GM20431 (cell line): Measurements from ENCODE around the gene CHST12.

Experiments used
- in situ Hi-C: fragments of 300-500 bp; cut with MseI, MboI; formaldehyde crosslinking; loops from one replicate; pipeline ENCODE4 v1.15.0; 2020; ENCODE audit warnings: low sequenced_read_pairs; ENCODE audit not compliant: unreplicated experiment

Gene CHST12

GRCh38 chr7:2474813-2475677 is 71.6 kb downstream of the CHST12 start:
- in situ Hi-C loops = no loop called here

DNA sequence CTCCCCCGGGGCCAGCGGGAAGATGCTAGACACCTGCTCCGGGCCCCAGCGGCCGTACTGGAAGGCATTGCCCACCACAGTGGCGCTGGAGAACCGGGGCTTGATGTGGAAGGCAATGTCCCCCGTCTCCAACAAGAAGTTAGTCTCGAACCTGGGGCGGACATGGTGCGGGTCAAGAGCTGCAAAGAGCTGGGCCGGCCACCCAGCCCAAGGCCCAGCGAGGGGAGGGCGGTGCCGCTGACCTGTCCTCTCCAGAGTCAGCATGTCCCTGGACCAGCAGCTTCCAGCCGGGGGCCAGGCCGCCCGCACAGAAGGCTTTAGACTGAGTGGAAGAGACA is 72.2 kb downstream of the CHST12 start:
- in situ Hi-C loops = no loop called here

DNA sequence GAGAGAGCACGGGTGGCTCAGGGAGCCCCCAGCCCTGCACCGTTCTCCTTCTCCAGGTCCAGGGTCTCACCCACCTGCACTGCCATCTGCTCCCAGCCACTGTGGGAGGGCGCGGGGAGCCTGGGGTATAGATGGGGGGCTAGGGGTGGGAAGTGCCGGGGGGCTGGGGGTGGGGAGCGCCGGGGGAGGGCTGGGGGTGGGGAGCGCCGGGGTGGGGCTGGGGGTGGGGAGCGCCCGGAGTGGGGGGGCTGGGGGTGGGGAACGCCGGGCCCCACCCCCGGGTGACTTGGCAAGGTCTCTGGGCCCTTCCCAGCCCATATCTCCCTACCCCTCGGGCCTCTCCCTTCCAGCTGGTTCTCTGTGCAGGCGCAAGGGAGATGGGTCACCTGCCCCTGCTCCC is 72.9 kb downstream of the CHST12 start, which contains the start of gene GRIFIN:
TSS of gene GRIFIN (minus strand) at position 101 of the 400 bp plus-strand sequence. CDS start at position 86, 15 bp downstream.
- in situ Hi-C loops = no loop called here

DNA sequence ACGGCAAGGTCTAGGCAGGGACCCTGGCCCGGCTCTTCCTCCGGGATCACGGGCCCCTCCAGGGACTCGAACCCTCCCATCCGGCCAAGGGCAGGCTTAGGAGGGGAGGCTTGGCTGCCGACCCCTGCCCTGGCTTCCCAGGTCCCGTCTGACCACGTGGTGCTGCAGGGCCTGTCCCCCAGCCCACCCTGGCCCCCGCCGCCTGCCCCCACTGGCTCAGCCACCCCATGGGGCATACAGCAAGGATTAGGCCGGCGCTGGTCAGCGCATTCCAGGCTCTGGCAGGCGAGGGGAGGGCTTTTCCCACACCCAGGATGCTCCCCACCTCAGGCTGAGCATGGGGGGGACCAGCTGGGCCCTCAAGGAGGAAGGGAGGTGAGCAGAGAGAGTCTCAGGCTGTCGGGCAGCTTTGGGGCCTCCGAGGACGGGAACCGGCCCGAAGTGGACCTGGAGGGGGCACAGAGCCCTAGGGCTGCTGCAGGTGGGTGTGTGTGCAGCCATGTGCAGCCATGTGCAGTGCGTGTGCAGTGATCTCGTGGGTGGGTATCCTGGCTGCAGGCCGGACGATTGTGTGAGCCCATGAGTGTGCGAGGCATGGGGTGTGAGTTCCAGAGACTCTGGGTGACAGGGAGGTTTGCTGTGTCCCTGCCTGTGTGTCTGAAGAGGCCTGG is 73.5 kb downstream of the CHST12 start:
- in situ Hi-C loops = no loop called here

GRCh38 chr7:2477447-2478398 is 74.3 kb downstream of the CHST12 start:
- in situ Hi-C loops = no loop called here

DNA sequence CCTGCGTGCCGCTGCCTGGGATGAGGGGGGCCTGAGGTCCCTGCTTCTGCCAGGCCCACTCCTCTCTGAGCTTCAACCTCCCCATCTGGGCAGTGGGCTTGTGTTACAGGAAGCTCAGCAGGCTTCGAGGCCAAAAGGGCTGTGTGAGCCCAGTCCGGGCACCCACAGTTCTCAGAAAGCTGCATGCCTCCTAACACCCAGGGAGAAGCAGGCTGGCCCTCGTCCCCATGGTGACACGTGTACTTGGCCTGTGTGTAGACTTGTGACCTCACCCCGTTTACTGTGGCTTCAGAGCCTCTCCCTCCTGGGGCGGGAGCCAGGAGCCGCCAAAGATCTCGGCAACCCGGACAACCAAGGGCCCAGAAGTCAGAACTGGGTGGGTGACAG is 75.0 kb downstream of the CHST12 start:
- in situ Hi-C loops = no loop called here

GRCh38 chr7:2478800-2479199 is 75.4 kb downstream of the CHST12 start:
- in situ Hi-C loops = no loop called here

- in situ Hi-C loops = no loop called here
Measured at GRCh38 chr7:2479276-2480069, 76.1 kb downstream of the CHST12 start.

GRCh38 chr7:2480070-2480408 is 76.6 kb downstream of the CHST12 start:
- in situ Hi-C loops = no loop called here

- in situ Hi-C loops = no loop called here
Measured at GRCh38 chr7:2481195-2481594, 77.8 kb downstream of the CHST12 start.

DNA sequence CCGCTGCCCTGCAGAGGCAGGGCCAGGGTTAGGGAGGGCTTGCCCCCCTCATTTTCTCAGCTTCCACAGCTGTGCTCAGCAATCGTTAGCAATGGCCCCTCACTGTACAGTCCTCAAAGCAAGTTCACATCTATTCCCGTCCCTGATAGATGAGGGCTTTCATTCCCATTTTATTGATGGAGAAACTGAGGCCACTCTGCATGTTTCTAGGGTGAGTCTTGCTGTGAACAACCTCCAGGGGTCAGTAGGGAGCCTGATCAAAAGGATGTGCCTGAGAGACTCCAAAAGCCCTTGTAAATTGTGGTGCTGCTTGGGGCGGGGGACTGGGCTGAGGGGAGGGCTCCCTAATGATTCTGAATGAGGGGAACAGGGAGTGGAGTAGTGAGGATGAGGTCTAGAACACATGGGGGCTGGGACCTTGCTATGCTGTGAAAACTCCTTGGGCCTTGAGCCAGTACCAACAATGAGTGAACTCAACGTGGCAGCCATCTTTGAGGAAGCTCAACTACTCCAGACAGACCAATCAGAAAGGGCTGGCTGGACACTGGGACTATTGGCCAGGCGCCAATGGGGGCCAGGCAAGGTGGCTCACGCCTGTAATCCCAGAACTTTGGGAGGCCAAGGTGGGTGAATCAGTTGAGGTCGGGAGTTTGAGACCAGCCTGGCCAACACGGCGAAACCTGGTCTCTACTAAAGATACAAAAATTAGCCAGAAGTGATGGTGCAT is 79.5 kb downstream of the CHST12 start:
- in situ Hi-C loops = no loop called here

DNA sequence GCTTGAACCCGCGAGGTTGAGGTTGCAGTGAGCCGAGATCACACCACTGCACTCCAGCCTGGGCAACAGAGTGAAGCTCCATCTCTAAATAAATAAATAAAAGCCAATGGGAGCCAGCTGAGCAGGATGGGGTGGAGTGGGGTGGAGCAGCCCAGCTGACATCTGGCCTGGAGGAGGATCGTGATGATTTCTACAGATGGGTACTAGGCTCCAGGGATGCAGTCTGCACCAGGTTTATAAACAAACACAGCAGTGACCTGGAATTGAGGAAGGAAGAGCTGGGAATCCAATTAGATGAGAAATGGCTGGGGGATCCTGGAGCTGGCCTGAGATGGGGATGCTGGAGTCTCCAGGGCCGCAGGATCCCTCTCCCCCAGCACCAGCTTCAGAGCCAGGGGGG is 80.1 kb downstream of the CHST12 start:
- in situ Hi-C loops = no loop called here

- in situ Hi-C loops = no loop called here
Measured at GRCh38 chr7:2484868-2485267, 81.5 kb downstream of the CHST12 start.

GRCh38 chr7:2487586-2488271 is 84.3 kb downstream of the CHST12 start:
- in situ Hi-C loops = no loop called here

DNA sequence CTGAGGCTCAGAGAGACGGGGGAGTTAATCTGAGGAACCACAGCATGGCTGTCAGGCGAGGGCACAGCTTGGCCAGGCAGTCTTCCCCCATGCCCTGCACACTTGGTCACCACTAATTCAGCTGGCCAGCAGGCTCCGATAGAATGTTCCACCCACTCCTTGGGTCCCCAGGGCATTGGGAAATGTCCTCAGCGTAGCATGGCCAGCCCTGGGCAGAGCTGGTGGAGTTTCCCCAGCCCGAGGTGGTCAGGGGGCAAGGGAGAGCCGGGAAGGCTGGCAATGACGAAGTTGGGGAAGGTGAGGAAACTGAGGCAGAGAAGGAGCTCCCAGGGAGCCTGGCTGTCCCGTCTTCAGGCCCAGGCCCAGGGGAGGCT is 84.8 kb downstream of the CHST12 start:
- in situ Hi-C loops = no loop called here

- in situ Hi-C loops = no loop called here
Measured at GRCh38 chr7:2488681-2489080, 85.3 kb downstream of the CHST12 start.

DNA sequence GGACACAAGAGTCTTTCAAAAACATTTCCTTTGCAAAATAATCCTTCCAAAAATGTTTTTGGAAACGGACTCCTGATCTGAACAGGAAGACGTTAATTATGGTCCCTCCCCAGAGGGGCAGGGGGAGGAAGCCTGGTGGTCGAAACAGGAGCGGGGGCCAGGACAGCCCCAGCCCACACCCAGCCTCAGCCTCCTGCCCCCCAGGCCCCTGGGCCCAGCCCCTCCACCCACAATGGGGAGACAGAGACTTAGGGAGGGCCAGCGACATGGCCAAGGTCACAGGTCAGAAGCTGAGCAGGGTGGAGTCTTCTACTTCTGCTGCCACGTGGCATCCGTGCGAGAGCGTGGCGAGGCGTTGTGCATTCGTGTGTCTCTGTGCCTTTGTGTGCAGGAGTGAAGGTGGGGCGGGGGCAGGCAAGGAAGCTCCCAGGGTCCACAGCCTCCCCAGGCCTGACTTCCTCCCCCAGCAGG is 86.8 kb downstream of the CHST12 start:
- in situ Hi-C loops = no loop called here

GRCh38 chr7:2492038-2492437 is 88.6 kb downstream of the CHST12 start:
- in situ Hi-C loops = no loop called here
